HepG2 (cell line): ENCODE data around the gene RIMBP2.

ENCODE experiments used
- AGO1 ChIP-seq: fragments of 200-400 bp; formaldehyde crosslinking; IDR thresholded peaks from 2 replicates; pipeline ENCODE4 v1.6.1; 2017; ENCODE audit warnings: mild to moderate bottlenecking, low read depth, low read length, moderate library complexity; ENCODE audit not compliant: poor library complexity, severe bottlenecking
- BRCA1 ChIP-seq: sonication (generic); formaldehyde crosslinking; IDR thresholded peaks from 2 replicates; pipeline ENCODE4 v1.4.0; 2020; ENCODE audit warnings: missing genetic modification reagents
- CREM ChIP-seq, 2 experiments: sonication (generic) in 1 of 2; formaldehyde crosslinking in 1 of 2; IDR thresholded peaks; 2 replicates each; pipeline versions ENCODE4 v1.4.0 to v1.6.1; 2016 to 2020; ENCODE audit warnings: antibody characterized with exemption in 1 of 2, mild to moderate bottlenecking in 1 of 2, missing genetic modification reagents in 1 of 2
- MED8 ChIP-seq: sonication (generic); formaldehyde crosslinking; IDR thresholded peaks from 2 replicates; pipeline ENCODE4 v1.8.1; 2023; ENCODE audit warnings: mild to moderate bottlenecking, missing genetic modification reagents; ENCODE audit not compliant: insufficient replicate concordance
- NR2C2 ChIP-seq: sonication (generic); formaldehyde crosslinking; IDR thresholded peaks from 2 replicates; pipeline ENCODE4 v1.4.0; 2020; ENCODE audit warnings: missing genetic modification reagents, mild to moderate bottlenecking, moderate library complexity, borderline replicate concordance
- PATZ1 ChIP-seq: sonication (generic); formaldehyde crosslinking; IDR thresholded peaks from 2 replicates; pipeline ENCODE4 v1.4.0; 2020; ENCODE audit warnings: missing genetic modification reagents
- POLR2A ChIP-seq, 2 experiments: IDR thresholded peaks; 2 replicates each; pipeline ENCODE4 v1.6.1; 2011; ENCODE audit warnings: low read depth in 2 of 2, low read length in 2 of 2, mild to moderate bottlenecking in 1 of 2, moderate library complexity in 1 of 2; ENCODE audit not compliant: insufficient read depth in 1 of 2
- PRDM15 ChIP-seq: sonication (generic); formaldehyde crosslinking; IDR thresholded peaks from 2 replicates; pipeline ENCODE4 v1.4.0; 2020; ENCODE audit warnings: missing genetic modification reagents
- RAD21 ChIP-seq: fragments of 450-650 bp; formaldehyde crosslinking; IDR thresholded peaks from 2 replicates; pipeline ENCODE4 v1.5.0; 2020; ENCODE audit warnings: mild to moderate bottlenecking
- RNF2 ChIP-seq: fragments of 450-650 bp; conservative IDR thresholded peaks from 2 replicates; pipeline ENCODE4 v1.6.1; 2016; ENCODE audit warnings: low read depth
- RXRB ChIP-seq: IDR thresholded peaks from 2 replicates; pipeline ENCODE4 v1.6.1; 2016; ENCODE audit warnings: borderline replicate concordance, missing genetic modification reagents, missing compliant biosample characterization
- TAF1 ChIP-seq: sonication (generic); formaldehyde crosslinking; IDR thresholded peaks from 2 replicates; pipeline ENCODE4 v1.4.0; 2020; ENCODE audit warnings: missing genetic modification reagents
- ZNF441 ChIP-seq: sonication (generic); formaldehyde crosslinking; IDR thresholded peaks from 2 replicates; pipeline ENCODE4 v1.7.0; 2021; ENCODE audit warnings: missing genetic modification reagents, borderline replicate concordance

- TF ChIP-seq MED8 (no peak), TAF1 (no peak), RAD21 (no peak), POLR2A (IDR thresholded peaks at IDR 0.05; ENCODE audit: insufficient read depth in 1 of 2, low read depth in 2 of 2, low read length in 2 of 2) (no peak), RNF2 (no peak), PRDM15 (no peak), PATZ1 (no peak), CREM (IDR thresholded peaks at IDR 0.05) (no peak), CREM (CRISPR knock-in tag; IDR thresholded peaks at IDR 0.05) (no peak), BRCA1 (CRISPR knock-in tag) (no peak), ZNF441 (CRISPR knock-in tag) (no peak), AGO1 (no peak), RXRB (CRISPR knock-in tag) (no peak), NR2C2 (CRISPR knock-in tag) (no peak)
Measured at GRCh38 chr12:130685250-130685787, 30.8 kb downstream of the RIMBP2 start.
